ACHN (cell line): ENCODE data around the gene BCL11B.
"Not testable (repeated sequence)": the region's sequence is repeated elsewhere in the genome, so short reads cannot be mapped to it uniquely, and the experiment has no call there.

Source experiments
- DNase-seq: peaks from one replicate; pipeline ENCODE4 v3.0.0-alpha.2; 2015
- in situ Hi-C: cut with HindIII; loops from 2 replicates; pipeline ENCODE4 v1.10.0; 2017; ENCODE audit warnings: low sequenced_read_pairs, low pct_ligation_motif_present, low pct_unique_long_range_greater_than_20kb

BCL11B gene

GRCh38 chr14:99233222-99234035 is 38.6 kb downstream of the BCL11B start:
- in situ Hi-C loops, result no loop called here

GRCh38 chr14:99232714-99233214 is 39.2 kb downstream of the BCL11B start:
- in situ Hi-C loops, result no loop called here
- no peak for DNase-seq

More at GRCh38 chr14:99233222-99234035, 38.6 kb downstream of the BCL11B start:
- no peak for DNase-seq

- in situ Hi-C loops, result no loop called here
- DNase-seq, result no peak
These were observed 39.9 kb downstream of the BCL11B start for GRCh38 chr14:99231850-99232713.

- no peak for DNase-seq
- in situ Hi-C loops, result no loop called here
These were observed 40.7 kb downstream of the BCL11B start for GRCh38 chr14:99231161-99231849.

GRCh38 chr14:99230208-99231151 is 41.5 kb downstream of the BCL11B start:
- no peak for DNase-seq
- in situ Hi-C loops, result no loop called here

GRCh38 chr14:99229654-99230207 is 42.3 kb downstream of the BCL11B start:
- in situ Hi-C loops, result no loop called here
- no peak for DNase-seq

GRCh38 chr14:99228760-99229159 is 43.2 kb downstream of the BCL11B start:
- in situ Hi-C loops, DNase-seq: not testable (repeated sequence)

- in situ Hi-C loops, result no loop called here
- DNase-seq, result no peak
These were observed 45.3 kb downstream of the BCL11B start for GRCh38 chr14:99226687-99227086.

GRCh38 chr14:99225436-99226203 is 46.4 kb downstream of the BCL11B start:
- in situ Hi-C loops, result no loop called here
- DNase-seq, result no peak

- in situ Hi-C loops, result no loop called here
- no peak for DNase-seq
These were observed 47.0 kb downstream of the BCL11B start for GRCh38 chr14:99224948-99225347.

GRCh38 chr14:99224116-99224910 is 47.7 kb downstream of the BCL11B start:
- in situ Hi-C loops, result no loop called here
- no peak for DNase-seq

- in situ Hi-C loops, result no loop called here
- no peak for DNase-seq
These were observed 50.6 kb downstream of the BCL11B start for GRCh38 chr14:99221445-99221844.

- in situ Hi-C loops, result no loop called here
- no peak for DNase-seq
These were observed 54.7 kb downstream of the BCL11B start for GRCh38 chr14:99217066-99217955.

- DNase-seq, result no peak
- in situ Hi-C loops, result no loop called here
These were observed 55.8 kb downstream of the BCL11B start for GRCh38 chr14:99216191-99216590.

GRCh38 chr14:99215277-99215676 is 56.7 kb downstream of the BCL11B start:
- no peak for DNase-seq

More at GRCh38 chr14:99215277-99215676, 56.7 kb downstream of the BCL11B start:
- in situ Hi-C loops, result no loop called here
